BE2C (cell line): ENCODE data around the gene ZNF202.

Experiments used
- DNase-seq: peaks from one replicate; pipeline ENCODE4 v3.0.0-alpha.2; 2020
- H3K27me3 ChIP-seq: fragments of 250-450 bp; sonication (Bioruptor Pico); 2 replicates; pipeline ENCODE4 v1.5.1; 2020; ENCODE audit warnings: mild to moderate bottlenecking
- H3K36me3 ChIP-seq: fragments of 250-450 bp; sonication (Bioruptor Pico); 2 replicates; pipeline ENCODE4 v1.5.1; 2020; ENCODE audit warnings: mild to moderate bottlenecking
- H3K4me1 ChIP-seq: fragments of 250-450 bp; sonication (Bioruptor Pico); 2 replicates; pipeline ENCODE4 v1.5.1; 2020
- H3K4me3 ChIP-seq: 2 replicates; pipeline ENCODE4 v1.5.1; 2011; ENCODE audit warnings: low read depth, low read length
- H3K9me3 ChIP-seq: fragments of 250-450 bp; sonication (Bioruptor Pico); 2 replicates; pipeline ENCODE4 v1.5.1; 2020
- CTCF ChIP-seq: IDR thresholded peaks from 2 replicates; pipeline ENCODE4 v1.5.1; 2012; ENCODE audit warnings: mild to moderate bottlenecking, low read depth, low read length

Gene ZNF202

GRCh38 chr11:123738374-123738773 lies 3.1 kb downstream of the ZNF202 start:
- H3K9me3 ChIP-seq, result no peaks in the 10 kb centered on the region
- peaks cover 53% of the 10 kb centered on the region for H3K36me3 ChIP-seq
- no peak for DNase-seq
- H3K4me3 ChIP-seq, result no peak overlapping the region
- no peaks in the 10 kb centered on the region for H3K27me3 ChIP-seq
- H3K4me1 ChIP-seq, result peaks cover 3% of the 10 kb centered on the region
- TF ChIP-seq CTCF, result no peak

- no peaks in the 10 kb centered on the region for H3K9me3 ChIP-seq
- H3K4me3 ChIP-seq, result no peak overlapping the region
- peaks cover 53% of the 10 kb centered on the region for H3K36me3 ChIP-seq
- no peak for DNase-seq
- H3K4me1 ChIP-seq, result no peaks in the 10 kb centered on the region; the same call in 1 of the 2 replicates
- no peaks in the 10 kb centered on the region for H3K27me3 ChIP-seq
- TF ChIP-seq CTCF, result no peak
These were observed 4.7 kb downstream of the ZNF202 start for GRCh38 chr11:123736769-123737168.

- DNase-seq, result no peak
- Histone ChIP-seq H3K4me1 (no peaks in the 10 kb centered on the region), H3K9me3 (no peaks in the 10 kb centered on the region; the same call in 1 of the 2 replicates), H3K4me3 (no peak overlapping the region), H3K27me3 (no peaks in the 10 kb centered on the region), H3K36me3 (peaks cover 77% of the 10 kb centered on the region)
- TF ChIP-seq CTCF, result no peak
These were observed 11.9 kb downstream of the ZNF202 start for GRCh38 chr11:123729602-123730001.

- H3K4me1 ChIP-seq, result no peaks in the 10 kb centered on the region
- no peak overlapping the region for H3K4me3 ChIP-seq
- H3K9me3 ChIP-seq, result no peaks in the 10 kb centered on the region; the same call in 1 of the 2 replicates
- no peaks in the 10 kb centered on the region for H3K27me3 ChIP-seq
- H3K36me3 ChIP-seq, result peaks cover 69% of the 10 kb centered on the region
- no peak for DNase-seq
- TF ChIP-seq CTCF, result no peak
These were observed 15.3 kb downstream of the ZNF202 start for GRCh38 chr11:123725995-123726655.

- DNase-seq, result no peak
- H3K9me3 ChIP-seq, result no peaks in the 10 kb centered on the region
- H3K36me3 ChIP-seq, result peaks cover 5% of the 10 kb centered on the region
- H3K4me1 ChIP-seq, result no peaks in the 10 kb centered on the region
- H3K4me3 ChIP-seq, result no peak overlapping the region
- no peak for TF ChIP-seq CTCF
- no peaks in the 10 kb centered on the region; the same call in 1 of the 2 replicates for H3K27me3 ChIP-seq
These were observed 22.0 kb downstream of the ZNF202 start for GRCh38 chr11:123719452-123719851.

GRCh38 chr11:123718469-123718868 lies 23.0 kb downstream of the ZNF202 start:
- no peaks in the 10 kb centered on the region; the same call in 1 of the 2 replicates for H3K36me3 ChIP-seq
- TF ChIP-seq CTCF, result no peak
- no peak for DNase-seq
- H3K4me3 ChIP-seq, result no peak overlapping the region
- H3K9me3 ChIP-seq, result no peaks in the 10 kb centered on the region
- H3K27me3 ChIP-seq, result peaks cover 5% of the 10 kb centered on the region
- no peaks in the 10 kb centered on the region for H3K4me1 ChIP-seq
